Stimulated activated CD8-positive, alpha-beta memory T cell treated with anti-CD3 and anti-CD28 coated beads, Interleukin-7, amount 100 ng/mL, for 24 hours (primary cell): ENCODE results near the gene ACAT2.
"Not testable (repeated sequence)": the region's sequence is repeated elsewhere in the genome, so short reads cannot be mapped to it uniquely, and the experiment has no call there.

Experiments used
- DNase-seq: peaks from one replicate; pipeline ENCODE4 v3.0.0-alpha.2; 2020; ENCODE audit warnings: low read depth

The ACAT2 gene

DNA sequence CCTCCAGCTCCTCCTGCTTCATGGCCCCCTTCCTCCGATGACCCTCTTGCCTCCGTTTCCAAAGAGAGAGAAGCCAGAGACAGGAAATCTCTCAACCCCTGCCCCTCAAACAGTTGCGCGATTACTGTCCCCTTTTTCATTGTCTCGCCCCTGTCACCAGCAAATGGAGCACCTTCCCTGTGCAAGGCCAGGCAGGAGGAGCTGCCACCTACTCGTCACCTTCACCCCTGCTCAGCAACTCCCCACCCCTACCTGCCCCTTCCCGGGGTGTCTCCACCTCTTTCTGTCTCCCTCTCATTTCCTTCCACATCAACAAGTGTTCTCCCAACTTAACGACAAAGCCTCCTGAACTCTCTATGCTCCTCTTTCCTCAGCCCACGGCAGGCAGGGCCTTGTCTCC, 51.9 kb downstream of the ACAT2 start:
- no peak for DNase-seq

DNA sequence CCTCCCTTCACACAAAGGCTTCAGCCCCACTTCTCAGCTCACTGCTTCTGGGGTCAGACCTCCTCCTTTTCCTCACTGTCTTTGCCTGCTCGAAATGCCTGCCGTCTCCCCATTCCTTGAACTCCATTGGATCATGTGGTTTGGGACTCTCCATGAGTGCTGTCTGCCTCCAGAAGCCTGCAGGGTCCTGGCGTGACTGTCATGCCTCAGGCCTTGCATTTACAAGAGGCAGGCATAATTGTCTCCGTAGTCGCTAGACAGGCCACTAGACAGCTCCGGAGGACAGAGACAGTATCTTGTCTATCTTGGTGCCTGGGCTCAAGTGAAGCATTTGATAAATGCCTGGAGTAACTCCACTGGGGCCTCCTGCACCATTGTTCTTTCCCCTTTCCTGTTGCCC, 53.6 kb downstream of the ACAT2 start:
- DNase-seq, result no peak

DNA sequence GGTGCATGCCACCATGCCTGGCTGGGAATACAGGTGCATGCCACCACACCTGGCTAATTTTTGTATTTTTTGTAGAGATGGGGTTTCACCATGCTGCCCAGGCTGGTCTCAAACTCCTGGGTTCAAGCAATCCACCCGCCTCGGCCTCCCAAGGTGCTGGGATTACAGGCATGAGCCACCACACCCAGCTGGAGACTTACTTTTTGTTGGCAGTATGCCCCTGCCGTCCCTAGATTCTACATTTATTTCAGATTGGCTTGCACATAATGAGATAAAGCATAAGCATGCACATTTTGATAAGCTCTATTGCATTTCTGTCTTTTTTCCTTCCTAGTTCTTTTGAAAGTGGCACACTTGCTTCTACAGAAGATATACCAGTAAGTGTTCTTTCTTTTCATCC, 54.9 kb downstream of the ACAT2 start:
- DNase-seq, result not testable (repeated sequence)

DNA sequence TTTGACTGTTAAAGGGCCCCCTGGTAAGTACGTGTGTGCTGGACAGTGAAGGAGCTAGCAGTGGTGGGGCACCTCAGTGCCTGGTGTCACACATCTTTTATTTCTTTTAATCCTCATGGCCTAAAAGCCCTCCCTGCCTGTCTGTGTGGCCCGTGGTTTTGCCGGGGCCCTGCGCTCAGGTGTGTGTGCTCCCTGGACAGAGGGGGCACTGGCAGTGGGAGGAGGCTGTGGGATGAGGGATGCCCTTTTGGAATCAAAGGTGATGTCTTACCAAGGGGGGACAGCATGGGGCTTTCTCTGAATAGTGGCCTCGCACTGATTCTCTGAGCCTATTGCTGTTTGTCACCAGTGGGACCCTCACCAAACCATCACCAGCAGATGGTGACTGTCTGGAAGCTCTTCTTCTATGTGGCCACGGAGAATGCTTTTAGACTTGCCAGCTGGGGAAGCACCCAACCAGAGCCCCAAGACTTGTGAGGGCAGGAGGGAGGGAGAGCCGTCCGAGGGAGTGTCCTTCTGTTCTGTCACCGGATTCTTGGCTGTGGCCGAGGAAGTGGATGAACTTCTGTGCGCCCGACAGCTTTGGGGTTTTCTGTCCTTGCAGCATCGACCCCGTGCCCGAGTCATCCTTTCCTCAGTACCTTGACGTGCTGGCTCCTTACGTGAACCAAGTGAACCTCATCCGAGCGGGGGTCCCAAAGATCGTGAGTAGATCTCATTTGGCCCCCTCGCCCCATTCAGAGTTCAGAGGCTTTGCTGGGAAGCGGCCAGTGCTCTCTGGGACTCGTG, 56.3 kb downstream of the ACAT2 start:
- DNase-seq, result no peak

GRCh38 chr6:159819098-159819497, 57.3 kb downstream of the ACAT2 start:
- no peak for DNase-seq

- no peak for DNase-seq
These were observed 58.2 kb downstream of the ACAT2 start for GRCh38 chr6:159819932-159820640.

DNA sequence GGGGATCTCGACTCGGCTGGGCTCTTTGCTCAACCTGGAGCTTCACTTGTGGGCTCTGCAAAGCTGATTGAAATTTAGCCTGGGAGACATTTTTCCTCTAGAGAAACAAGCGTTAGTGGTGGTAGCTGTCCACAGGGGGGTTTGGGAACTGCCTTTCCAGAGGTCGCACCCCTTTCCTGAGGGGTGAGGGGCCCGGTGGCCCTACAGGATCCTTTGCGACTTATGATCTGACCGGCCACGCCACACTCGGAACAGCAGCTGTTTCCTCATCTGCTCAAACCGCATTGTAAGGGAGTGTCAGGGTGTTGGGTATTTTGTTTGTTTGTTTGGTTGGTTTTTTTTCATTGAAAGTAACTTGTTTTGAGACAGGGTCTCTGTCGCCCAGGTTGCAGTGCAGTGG, 59.3 kb downstream of the ACAT2 start:
- no peak for DNase-seq

- no peak for DNase-seq
These were observed 59.9 kb downstream of the ACAT2 start for GRCh38 chr6:159821726-159822125.

- DNase-seq, result no peak
These were observed 62.1 kb downstream of the ACAT2 start for GRCh38 chr6:159823953-159824352.

DNA sequence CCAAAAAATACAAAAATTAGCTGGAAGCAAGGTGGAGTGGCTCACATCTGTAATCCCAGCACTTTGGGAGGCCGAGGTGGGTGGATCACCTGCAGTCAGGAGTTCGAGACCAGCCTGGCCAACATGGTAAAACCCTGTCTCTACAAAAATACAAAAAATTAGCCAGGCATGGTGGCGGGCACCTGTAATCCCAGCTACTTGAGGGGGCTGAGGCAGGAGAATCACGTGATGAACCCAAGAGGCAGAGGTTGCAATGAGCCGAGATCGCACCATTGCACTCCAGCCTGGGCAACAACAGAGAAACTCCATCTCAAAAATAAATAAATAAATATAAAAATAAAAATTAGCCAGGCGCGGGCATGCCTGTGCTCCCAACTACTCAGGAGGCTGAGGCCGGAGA, 62.8 kb downstream of the ACAT2 start:
- DNase-seq, result not testable (repeated sequence)

DNA sequence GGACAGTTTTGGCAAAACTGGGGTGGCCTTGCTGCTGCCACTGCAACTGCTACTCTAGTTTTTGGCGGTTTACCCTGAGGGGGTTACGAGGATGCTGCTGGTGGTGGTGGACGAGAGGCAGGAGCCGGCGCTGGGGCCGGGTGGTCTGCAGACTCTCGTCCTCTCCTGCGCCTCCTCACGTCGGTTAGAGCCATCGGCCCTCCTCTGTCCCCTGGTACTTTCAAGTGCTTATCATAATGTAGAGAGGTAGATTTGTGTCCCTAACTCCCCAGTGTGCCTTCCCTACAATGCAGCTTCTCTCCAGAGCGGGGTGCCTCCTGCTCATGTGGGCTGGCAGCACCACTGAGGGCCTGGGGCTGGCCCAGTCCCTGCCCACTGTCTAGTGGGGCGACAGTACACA, 64.2 kb downstream of the ACAT2 start:
- DNase-seq, result no peak

- DNase-seq, result no peak
These were observed 65.3 kb downstream of the ACAT2 start for GRCh38 chr6:159826968-159827647.

DNA sequence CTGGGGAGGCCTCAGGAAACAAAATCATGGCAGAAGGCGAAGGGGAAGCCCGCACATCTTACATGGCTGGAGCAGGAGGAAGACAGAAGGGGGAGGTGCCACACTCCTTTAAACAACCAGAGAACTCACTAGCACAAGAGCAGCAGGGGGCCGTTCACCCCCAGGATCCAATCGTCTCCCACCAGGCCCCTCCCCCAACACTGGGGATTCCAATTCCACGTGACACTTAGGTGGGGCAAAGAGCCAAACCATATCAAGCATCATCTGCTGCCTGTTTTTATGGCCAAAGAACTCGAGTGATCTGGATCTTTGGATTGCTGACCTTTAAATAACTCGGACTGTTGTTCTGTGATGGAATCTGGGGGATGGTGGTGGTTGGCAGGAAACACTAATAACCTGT, 66.2 kb downstream of the ACAT2 start:
- DNase-seq, result no peak
